ENCODE data around the gene PLA2G15. TPM values are rescaled to one million over a fixed set of nuclear protein-coding genes. Genes with fewer than 3 reads are reported as not detected.
A peak's percentile ranks its signal among the peaks of the same experiment; 100 is the strongest.

The PLA2G15 gene
- total RNA-seq, 1 experiment from 2014 or later, result 24.4 TPM

- DNase-seq (ENCODE audit: low read depth), result no peak
These were observed 8.5 kb downstream of the PLA2G15 start for GRCh38 chr16:68253721-68254120.

- no peak for DNase-seq (ENCODE audit: low read depth)
These were observed 10.5 kb downstream of the PLA2G15 start for GRCh38 chr16:68255712-68256111.

- no peak for DNase-seq (ENCODE audit: low read depth)
These were observed 12.2 kb downstream of the PLA2G15 start for GRCh38 chr16:68257251-68257905.

GRCh38 chr16:68257906-68258800 lies 13.0 kb downstream of the PLA2G15 start:
- DNase-seq (ENCODE audit: low read depth), result peak; percentile 76

- no peak for DNase-seq (ENCODE audit: low read depth)
These were observed 14.0 kb downstream of the PLA2G15 start for GRCh38 chr16:68259007-68259825.

- no peak for DNase-seq (ENCODE audit: low read depth)
These were observed 18.5 kb downstream of the PLA2G15 start for GRCh38 chr16:68263559-68264127.

GRCh38 chr16:68264128-68265077 lies 19.2 kb downstream of the PLA2G15 start, which contains the start of gene SLC7A6:
Gene SLC7A6, plus strand, starts transcription at chr16:68264526. Its CDS starts 10,201 bp downstream, at chr16:68274727.
- peak; percentile 75 for DNase-seq (ENCODE audit: low read depth)

GRCh38 chr16:68265078-68265920 lies 20.1 kb downstream of the PLA2G15 start:
- DNase-seq (ENCODE audit: low read depth), result peak; percentile 87

- DNase-seq (ENCODE audit: low read depth), result no peak
These were observed 22.6 kb downstream of the PLA2G15 start for GRCh38 chr16:68267612-68268405.

GRCh38 chr16:68269793-68270192 lies 24.6 kb downstream of the PLA2G15 start:
- DNase-seq (ENCODE audit: low read depth), result no peak

- DNase-seq (ENCODE audit: low read depth), result no peak
These were observed 25.2 kb downstream of the PLA2G15 start for GRCh38 chr16:68270353-68270752.

- no peak for DNase-seq (ENCODE audit: low read depth)
These were observed 27.5 kb downstream of the PLA2G15 start for GRCh38 chr16:68272507-68273209.

GRCh38 chr16:68273459-68273858 lies 28.3 kb downstream of the PLA2G15 start:
- no peak for DNase-seq (ENCODE audit: low read depth)

- DNase-seq (ENCODE audit: low read depth), result no peak
These were observed 28.7 kb downstream of the PLA2G15 start for GRCh38 chr16:68273896-68274295.

GRCh38 chr16:68274441-68274840 lies 29.3 kb downstream of the PLA2G15 start:
- DNase-seq (ENCODE audit: low read depth), result no peak

- DNase-seq (ENCODE audit: low read depth), result no peak
These were observed 30.5 kb downstream of the PLA2G15 start for GRCh38 chr16:68275611-68276191.

GRCh38 chr16:68276223-68276622 lies 31.1 kb downstream of the PLA2G15 start:
- no peak for DNase-seq (ENCODE audit: low read depth)
